Measurements from ENCODE around the gene DET1. TPM values are rescaled to one million over a fixed set of nuclear protein-coding genes. Genes with fewer than 3 reads are reported as not detected.

The DET1 gene
- total RNA-seq, 1 experiment from 2014 or later = 4.0 TPM

GRCh38 chr15:88463870-88464532 is 82.5 kb downstream of the DET1 start:
- Histone ChIP-seq H3K4me3 (no peak overlapping the region), H3K27me3 (no peaks in the 10 kb centered on the region), H3K9me3 (no peaks in the 10 kb centered on the region), H3K36me3 (peaks cover 51% of the 10 kb centered on the region)
- DNase-seq = no peak

Other genes with a start within 250 kb of the DET1 start
- gene MRPL46, start 79.3 kb downstream of the DET1 start, total RNA-seq (2014; rRNA removed; shearing (Covaris generic); ENCODE audit: low replicate concordance) = 41.4 and 49.7 TPM in 2 replicates
- gene MRPS11, start 79.0 kb downstream of the DET1 start, total RNA-seq (2014; rRNA removed; shearing (Covaris generic); ENCODE audit: low replicate concordance) = 103 and 231 TPM in 2 replicates
- 33.5 and 48.4 TPM in 2 replicates for gene AEN, start 74.7 kb upstream of the DET1 start, total RNA-seq (2014; rRNA removed; shearing (Covaris generic); ENCODE audit: low replicate concordance)
- 19.2 TPM in 1 of 2 replicates, not detected in the other for gene ISG20, start 92.3 kb upstream of the DET1 start, total RNA-seq (2014; rRNA removed; shearing (Covaris generic); ENCODE audit: low replicate concordance)

All from MG63 (cell line).